Activated CD4-positive, alpha-beta T cell treated with anti-CD3 and anti-CD28 coated beads for 36 hours (primary cell): ENCODE results near the gene AGRP. TPM values are rescaled to one million over a fixed set of nuclear protein-coding genes. Genes with fewer than 3 reads are reported as not detected.

Experiments
- ATAC-seq: fragments of 200-7000 bp; cut with Tn5 transposase; one replicate; pipeline ENCODE4 v1.10.0; 2021; ENCODE audit warnings: mild to moderate bottlenecking, moderate library complexity
- CTCF ChIA-PET: fragments of 350-600 bp; sonication (Branson Sonifier 250); formaldehyde crosslinking; loops from one replicate; lab custom pipeline; 2021; ENCODE audit warnings: antibody characterized with exemption; lab: Charles Lee
- POLR2A ChIA-PET: fragments of 350-600 bp; sonication (Branson Sonifier 250); formaldehyde crosslinking; loops from one replicate; lab custom pipeline; 2021; ENCODE audit warnings: antibody characterized with exemption, inconsistent platforms; lab: Charles Lee
- DNase-seq: peaks from one replicate; pipeline ENCODE4 v3.0.0-alpha.2; 2020
- H3K27ac Mint-ChIP-seq: one replicate; pipeline ENCODE4 v1.8.0; 2021; ENCODE audit warnings: mixed read lengths
- H3K27me3 Mint-ChIP-seq: one replicate; pipeline ENCODE4 v1.8.0; 2021; ENCODE audit warnings: mixed read lengths
- H3K36me3 Mint-ChIP-seq: one replicate; pipeline ENCODE4 v1.8.0; 2021; ENCODE audit warnings: low read depth, mixed read lengths
- H3K4me1 Mint-ChIP-seq: one replicate; pipeline ENCODE4 v1.8.0; 2021; ENCODE audit warnings: mixed read lengths
- H3K4me3 Mint-ChIP-seq: one replicate; pipeline ENCODE4 v1.8.0; 2021; ENCODE audit warnings: mild to moderate bottlenecking, moderate library complexity, mixed read lengths
- H3K9me3 Mint-ChIP-seq: one replicate; pipeline ENCODE4 v1.8.0; 2021; ENCODE audit warnings: low read depth, mixed read lengths
- intact Hi-C, 2 experiments: fragments of 100-400 bp; cut with DNase I in 1 of 2; cut with micrococcal nuclease in 1 of 2; formaldehyde crosslinking; loops; one replicate each; pipeline versions ENCODE4 v1.14.2 to v1.15.1; 2022 to 2024; cut with DNase I, micrococcal nuclease
- total RNA-seq, 2 experiments: library from RNA; stranded (reverse); gene quantifications; one replicate each; pipeline ENCODE4 v1.2.3, GENCODE V29; 2021

The AGRP gene
- total RNA-seq, 2 experiments from 2014 or later = not detected

- Mint-ChIP-seq H3K4me3 (no peak overlapping the region), H3K27ac (no peak overlapping the region), H3K9me3 (no peaks in the 10 kb centered on the region), H3K4me1 (no peaks in the 10 kb centered on the region), H3K27me3 (no peaks in the 10 kb centered on the region), H3K36me3 (no peaks in the 10 kb centered on the region)
- DNase-seq = no peak
- POLR2A ChIA-PET = no interaction called here
- no peak for ATAC-seq
- CTCF ChIA-PET = interaction anchor here (0.6 to 2.9 kb wide), 10 partner anchors 10 to 1645 kb away, joined by 3 to 25 read pairs (median 4); no protein-coding TSS in a partner anchor
- intact Hi-C loops = no loop called here
Measured at GRCh38 chr16:67445441-67445912, 37.9 kb downstream of the AGRP start.

- no peak for DNase-seq
- intact Hi-C loops = no loop called here
- no peak overlapping the region for H3K4me3 Mint-ChIP-seq
- no peaks in the 10 kb centered on the region for H3K9me3 Mint-ChIP-seq
- no peaks in the 10 kb centered on the region for H3K27me3 Mint-ChIP-seq
- no peak for ATAC-seq
- H3K36me3 Mint-ChIP-seq = no peaks in the 10 kb centered on the region
- CTCF ChIA-PET = interaction anchor here (0.6 to 1.7 kb wide), 7 partner anchors 9 to 1646 kb away, joined by 3 to 6 read pairs (median 3); no protein-coding TSS in a partner anchor
- POLR2A ChIA-PET = no interaction called here
- no peaks in the 10 kb centered on the region for H3K4me1 Mint-ChIP-seq
- H3K27ac Mint-ChIP-seq = no peak overlapping the region
Measured at GRCh38 chr16:67445126-67445426, 38.3 kb downstream of the AGRP start.

- H3K4me1 Mint-ChIP-seq = no peaks in the 10 kb centered on the region
- no peaks in the 10 kb centered on the region for H3K9me3 Mint-ChIP-seq
- POLR2A ChIA-PET = no interaction called here
- no peak overlapping the region for H3K4me3 Mint-ChIP-seq
- CTCF ChIA-PET = interaction anchor here (0.6 to 1.5 kb wide), 8 partner anchors 9 to 1646 kb away, joined by 3 to 6 read pairs (median 3); no protein-coding TSS in a partner anchor
- H3K36me3 Mint-ChIP-seq = no peaks in the 10 kb centered on the region
- DNase-seq (no peak), ATAC-seq (no peak)
- H3K27me3 Mint-ChIP-seq = no peaks in the 10 kb centered on the region
- H3K27ac Mint-ChIP-seq = no peak overlapping the region
- intact Hi-C loops = no loop called here
Measured at GRCh38 chr16:67444259-67445125, 38.9 kb downstream of the AGRP start.

GRCh38 chr16:67443265-67443664 is 40.1 kb downstream of the AGRP start:
- Mint-ChIP-seq H3K36me3 (no peaks in the 10 kb centered on the region), H3K27ac (no peak overlapping the region), H3K27me3 (no peaks in the 10 kb centered on the region), H3K4me3 (no peak overlapping the region), H3K9me3 (no peaks in the 10 kb centered on the region), H3K4me1 (no peaks in the 10 kb centered on the region)
- ChIA-PET POLR2A (no interaction called here), CTCF (interaction anchor here (0.5 to 1.5 kb wide), 4 partner anchors 15 to 288 kb away, joined by 3 to 8 read pairs (median 4); no protein-coding TSS in a partner anchor)
- intact Hi-C loops = no loop called here
- no peak for DNase-seq
- no peak for ATAC-seq

GRCh38 chr16:67442581-67443255 is 40.6 kb downstream of the AGRP start:
- Mint-ChIP-seq H3K27me3 (no peaks in the 10 kb centered on the region), H3K4me1 (peaks cover 2% of the 10 kb centered on the region), H3K27ac (no peak overlapping the region), H3K36me3 (no peaks in the 10 kb centered on the region), H3K9me3 (no peaks in the 10 kb centered on the region), H3K4me3 (no peak overlapping the region)
- DNase-seq (no peak), ATAC-seq (no peak)
- CTCF ChIA-PET = interaction anchor here (0.8 to 1.5 kb wide), 3 partner anchors 15 to 29 kb away, joined by 3 to 8 read pairs (median 6); no protein-coding TSS in a partner anchor
- POLR2A ChIA-PET = no interaction called here
- intact Hi-C loops = no loop called here

- intact Hi-C loops = no loop called here
- no peaks in the 10 kb centered on the region for H3K36me3 Mint-ChIP-seq
- POLR2A ChIA-PET = no interaction called here
- H3K4me3 Mint-ChIP-seq = no peak overlapping the region
- no peaks in the 10 kb centered on the region for H3K9me3 Mint-ChIP-seq
- H3K4me1 Mint-ChIP-seq = peaks cover 3% of the 10 kb centered on the region
- CTCF ChIA-PET = interaction anchor here (1.0 to 1.5 kb wide), 3 partner anchors 8 to 15 kb away, joined by 3 to 4 read pairs (median 3); no protein-coding TSS in a partner anchor
- no peaks in the 10 kb centered on the region for H3K27me3 Mint-ChIP-seq
- DNase-seq (no peak), ATAC-seq (no peak)
- H3K27ac Mint-ChIP-seq = no peak overlapping the region
Measured at GRCh38 chr16:67441907-67442306, 41.4 kb downstream of the AGRP start.

GRCh38 chr16:67441271-67441753 is 42.0 kb downstream of the AGRP start:
- Mint-ChIP-seq H3K4me3 (no peak overlapping the region), H3K27me3 (no peaks in the 10 kb centered on the region), H3K36me3 (no peaks in the 10 kb centered on the region), H3K4me1 (peaks cover 3% of the 10 kb centered on the region), H3K27ac (no peak overlapping the region), H3K9me3 (no peaks in the 10 kb centered on the region)
- intact Hi-C loops = no loop called here
- ChIA-PET CTCF (interaction anchor here (1.0 to 1.5 kb wide), 3 partner anchors 9 to 14 kb away, joined by 3 to 4 read pairs (median 3); no protein-coding TSS in a partner anchor), POLR2A (no interaction called here)
- DNase-seq (no peak), ATAC-seq (no peak)

- no peak for ATAC-seq
- no peak for DNase-seq
- Mint-ChIP-seq H3K4me1 (peaks cover 3% of the 10 kb centered on the region), H3K27me3 (no peaks in the 10 kb centered on the region), H3K4me3 (no peak overlapping the region), H3K9me3 (no peaks in the 10 kb centered on the region), H3K27ac (no peak overlapping the region), H3K36me3 (no peaks in the 10 kb centered on the region)
- POLR2A ChIA-PET = no interaction called here
- CTCF ChIA-PET = interaction anchor here (0.5 to 0.7 kb wide), 3 partner anchors 9 to 253 kb away, joined by 3 to 4 read pairs (median 3); no protein-coding TSS in a partner anchor
- intact Hi-C loops = no loop called here
Measured at GRCh38 chr16:67438824-67439393, 44.4 kb downstream of the AGRP start.

GRCh38 chr16:67438098-67438791 is 45.1 kb downstream of the AGRP start:
- Mint-ChIP-seq H3K4me3 (no peak overlapping the region), H3K36me3 (no peaks in the 10 kb centered on the region), H3K9me3 (no peaks in the 10 kb centered on the region), H3K4me1 (peaks cover 3% of the 10 kb centered on the region), H3K27ac (no peak overlapping the region), H3K27me3 (no peaks in the 10 kb centered on the region)
- ATAC-seq = no peak
- CTCF ChIA-PET = interaction anchor here (0.5 to 0.9 kb wide), 4 partner anchors 10 to 253 kb away, joined by 3 to 4 read pairs (median 3); no protein-coding TSS in a partner anchor
- intact Hi-C loops = no loop called here
- DNase-seq = no peak
- POLR2A ChIA-PET = no interaction called here

- Mint-ChIP-seq H3K27ac (no peak overlapping the region), H3K27me3 (peaks cover under 1% of the 10 kb centered on the region), H3K9me3 (no peaks in the 10 kb centered on the region), H3K4me1 (peaks cover 4% of the 10 kb centered on the region), H3K36me3 (no peaks in the 10 kb centered on the region), H3K4me3 (no peak overlapping the region)
- DNase-seq (peak; percentile 25), ATAC-seq (peak; percentile 66)
- intact Hi-C loops = no loop called here
- ChIA-PET POLR2A (no interaction called here), CTCF (interaction anchor here (0.9 kb wide), 1 partner anchor 11 kb away, joined by 3 read pairs; no protein-coding TSS in a partner anchor)
Measured at GRCh38 chr16:67437513-67437912, 45.8 kb downstream of the AGRP start.
